Activated naive CD8-positive, alpha-beta T cell treated with anti-CD3 and anti-CD28 coated beads, Interleukin-2, amount 50 U/mL, for 16 hours (primary cell): Measurements from ENCODE around the gene FBXO11.
"Not testable (repeated sequence)": the region's sequence is repeated elsewhere in the genome, so short reads cannot be mapped to it uniquely, and the experiment has no call there.

Experiments used
- DNase-seq: peaks from one replicate; pipeline ENCODE4 v3.0.0-alpha.2; 2020; ENCODE audit warnings: low read depth, low spot score

The FBXO11 gene

GRCh38 chr2:47897883-47898731 lies 8.2 kb downstream of the FBXO11 start:
- no peak for DNase-seq

GRCh38 chr2:47897191-47897882 lies 9.0 kb downstream of the FBXO11 start:
- not testable (repeated sequence) for DNase-seq

- no peak for DNase-seq
Observed at GRCh38 chr2:47896450-47896968, 9.8 kb downstream of the FBXO11 start.

GRCh38 chr2:47893771-47894170 lies 12.5 kb downstream of the FBXO11 start:
- no peak for DNase-seq

GRCh38 chr2:47892338-47892730 lies 14.0 kb downstream of the FBXO11 start:
- DNase-seq: no peak

- DNase-seq: no peak
Observed at GRCh38 chr2:47891369-47892337, 14.6 kb downstream of the FBXO11 start.

GRCh38 chr2:47890711-47891368 lies 15.5 kb downstream of the FBXO11 start:
- DNase-seq: no peak

DNA sequence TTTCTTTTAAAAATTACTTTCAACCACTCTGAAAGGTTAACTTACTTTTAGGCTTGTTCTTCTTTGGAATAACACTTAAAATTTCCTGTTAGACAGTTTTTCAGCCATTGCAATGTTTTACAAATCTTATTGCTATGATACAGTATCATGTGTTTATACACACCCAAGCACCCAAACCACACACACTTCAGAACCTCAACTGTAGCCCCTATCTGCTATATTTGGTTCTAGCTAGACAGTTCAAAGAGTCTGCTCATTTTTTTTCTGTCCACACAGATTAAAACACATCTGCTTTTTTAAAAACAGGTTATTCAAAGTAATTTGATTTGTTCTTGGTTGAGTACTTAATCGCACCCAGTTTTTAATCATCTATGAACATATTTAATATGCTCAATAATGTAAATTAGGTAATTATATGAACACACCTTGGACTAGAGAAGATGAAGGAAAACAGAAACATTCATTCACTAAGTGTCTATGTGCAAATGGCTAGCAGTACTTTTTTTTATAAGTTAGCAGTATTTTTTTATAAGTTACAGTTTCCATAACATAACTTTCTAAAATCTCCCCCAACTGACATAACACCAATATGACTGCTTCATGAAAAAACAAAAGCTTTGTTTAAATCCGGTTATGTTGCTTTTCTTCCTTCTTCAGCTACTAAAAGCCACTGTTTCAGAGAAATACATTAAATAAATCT lies 17.6 kb downstream of the FBXO11 start:
- DNase-seq: no peak

DNA sequence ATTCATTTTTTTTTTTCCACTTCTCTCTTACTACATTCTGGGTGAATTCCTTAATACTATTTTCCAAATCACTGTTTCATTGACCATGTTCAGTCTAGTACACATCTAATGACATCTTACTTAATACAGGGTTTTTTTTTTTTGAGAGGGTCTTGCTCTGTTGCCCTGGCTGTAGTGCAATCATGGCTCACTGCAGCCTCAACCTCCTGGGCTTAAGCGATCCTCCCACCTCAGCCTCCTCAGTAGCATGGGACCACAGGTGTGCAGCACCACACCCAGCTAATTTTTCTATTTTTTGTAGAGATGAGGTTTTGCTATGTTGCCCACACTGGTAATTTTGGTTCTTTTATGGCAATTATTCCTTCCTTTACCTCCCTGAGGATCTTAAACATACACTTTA lies 29.4 kb downstream of the FBXO11 start:
- no peak for DNase-seq

DNA sequence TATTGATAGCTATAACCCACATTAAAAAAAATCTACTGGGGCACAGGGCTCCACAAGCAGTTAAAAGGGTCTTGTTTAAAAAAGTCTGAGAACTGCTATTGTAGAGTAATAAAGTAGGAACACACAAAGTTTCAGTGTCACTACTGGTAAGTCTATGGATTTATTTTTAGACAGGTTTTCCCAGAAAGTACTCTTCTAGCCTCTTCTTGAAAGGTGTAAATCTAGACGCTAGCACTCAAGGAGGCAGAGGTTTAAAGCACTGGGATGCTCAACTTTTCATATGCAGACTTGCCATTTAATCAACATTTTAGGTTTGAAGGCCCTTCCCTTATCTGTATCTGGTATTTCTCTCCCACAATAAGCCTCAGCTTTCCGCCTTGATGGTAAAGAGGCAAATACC lies 33.4 kb downstream of the FBXO11 start:
- DNase-seq: no peak

- no peak for DNase-seq
Observed at GRCh38 chr2:47870641-47871540, 35.4 kb downstream of the FBXO11 start.

DNA sequence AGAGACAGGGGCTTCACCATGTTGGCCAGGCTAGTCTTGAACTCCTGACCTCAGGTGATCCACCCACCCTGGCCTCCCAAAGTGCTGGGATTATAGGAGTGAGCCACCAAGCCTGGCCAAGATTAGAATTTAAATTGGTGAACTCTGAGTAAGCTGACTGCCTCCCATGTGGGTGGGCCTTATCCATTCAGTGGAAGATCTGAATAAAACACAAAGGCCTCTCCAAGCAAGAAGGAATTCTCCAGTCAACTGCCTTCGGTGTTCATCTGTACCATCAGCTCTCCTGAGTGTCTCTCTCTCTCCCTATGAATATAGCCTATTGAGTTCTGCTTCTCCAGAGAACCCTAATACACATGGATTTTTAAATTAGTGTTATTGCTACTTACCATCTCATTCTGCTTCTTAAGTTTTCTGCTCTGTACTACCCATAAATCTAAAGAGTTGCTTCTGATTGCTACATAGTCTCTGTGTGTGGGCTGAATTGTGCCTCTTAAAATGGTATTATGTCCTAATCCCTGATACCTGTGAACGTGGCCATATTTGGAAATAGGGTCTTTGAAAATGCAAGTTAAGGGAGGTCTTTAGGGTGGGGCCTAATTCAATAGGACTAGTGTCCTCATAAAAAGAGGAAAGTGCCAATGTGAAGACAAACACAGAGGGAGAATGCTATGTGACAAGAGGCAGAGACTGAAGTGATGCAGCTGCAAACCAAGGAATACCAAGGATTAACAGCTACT lies 36.3 kb downstream of the FBXO11 start:
- DNase-seq: no peak

DNA sequence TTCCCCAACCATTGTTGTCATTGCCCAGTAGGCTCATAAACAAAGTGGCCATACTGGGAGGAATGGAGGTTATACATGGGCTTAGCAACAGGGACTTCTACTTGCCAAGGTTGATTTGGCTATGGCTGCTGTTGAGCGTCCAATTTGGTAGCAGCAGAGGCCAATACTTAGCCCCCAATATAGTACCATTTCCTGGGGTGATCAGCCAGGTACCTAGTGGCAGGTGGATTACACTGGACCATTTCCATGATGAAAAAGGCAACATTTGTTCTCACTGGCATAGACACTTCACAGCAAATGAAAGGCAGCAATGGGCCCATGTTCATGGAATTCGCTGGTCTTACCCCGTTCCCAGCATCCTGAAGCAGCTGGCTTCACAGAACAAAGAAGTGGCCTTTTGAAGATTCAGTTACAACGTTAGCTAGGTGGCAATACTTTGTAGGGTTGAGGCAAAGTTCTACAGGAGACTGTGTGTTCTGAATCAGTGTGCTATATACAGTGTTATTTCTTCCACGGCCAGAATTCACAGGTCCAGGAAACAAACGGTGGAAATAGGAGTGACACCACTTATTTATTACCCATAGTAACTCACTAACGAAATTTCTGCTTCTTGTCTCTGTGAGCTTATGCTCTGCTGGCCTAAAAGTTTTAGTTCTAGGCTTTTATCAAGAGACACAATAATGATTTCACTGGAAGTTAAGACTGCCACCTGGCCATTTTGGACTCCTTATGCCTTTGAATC lies 37.5 kb downstream of the FBXO11 start:
- no peak for DNase-seq

DNA sequence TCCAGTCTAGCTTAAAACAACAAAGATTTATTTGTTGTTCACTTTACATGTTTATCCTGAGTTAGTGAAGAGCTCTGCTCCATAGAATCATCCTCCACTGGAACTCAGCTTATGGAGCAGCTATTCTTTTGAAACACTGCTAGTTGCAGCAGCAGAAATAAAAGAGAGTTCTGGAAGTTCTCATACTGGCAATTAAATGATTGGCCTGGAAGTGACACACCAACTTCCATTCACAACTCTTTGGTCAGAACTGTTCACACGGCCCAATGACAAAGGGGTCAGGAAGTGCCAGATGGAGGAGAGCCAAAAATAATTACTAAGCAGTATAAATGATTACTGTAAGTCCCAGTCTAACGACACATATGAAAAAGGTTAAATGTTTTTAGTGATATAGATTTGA lies 39.1 kb downstream of the FBXO11 start:
- no peak for DNase-seq

GRCh38 chr2:47864566-47864965 lies 41.7 kb downstream of the FBXO11 start:
- DNase-seq: no peak

- no peak for DNase-seq
Observed at GRCh38 chr2:47862949-47863348, 43.3 kb downstream of the FBXO11 start.

DNA sequence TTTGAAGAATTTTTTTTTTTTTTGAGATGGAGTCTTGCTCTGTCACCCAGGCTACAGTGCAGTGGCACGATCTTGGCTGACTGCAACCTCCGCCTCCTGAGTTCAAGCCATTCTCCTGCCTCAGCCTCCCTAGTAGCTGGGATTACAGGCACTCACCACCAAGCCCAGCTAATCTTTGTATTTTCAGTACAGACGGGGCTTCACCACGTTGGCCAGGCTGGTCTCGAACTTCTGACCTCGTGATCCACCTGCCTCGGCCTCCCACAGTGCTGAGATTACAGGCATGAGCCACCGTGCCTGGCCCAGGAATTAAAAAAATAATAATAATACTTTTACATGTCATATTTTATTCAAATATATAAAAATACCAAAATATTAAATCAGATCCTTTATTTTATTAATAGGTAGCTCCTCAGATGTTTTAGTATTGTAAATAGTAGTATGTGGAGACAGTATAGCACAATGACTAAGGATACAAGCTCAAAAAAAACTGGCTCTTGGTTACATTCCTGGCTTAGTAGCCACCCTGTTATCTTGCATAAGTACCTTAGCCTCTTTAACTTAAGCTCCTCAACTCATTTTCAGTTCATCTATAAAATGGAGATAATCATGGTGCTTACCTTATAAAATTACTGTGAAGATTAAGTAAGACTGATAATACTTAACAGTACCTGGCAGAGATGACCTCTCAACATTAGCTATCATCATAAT lies 53.1 kb downstream of the FBXO11 start:
- not testable (repeated sequence) for DNase-seq
